ENCODE results near the gene RPS6KL1.

DNA sequence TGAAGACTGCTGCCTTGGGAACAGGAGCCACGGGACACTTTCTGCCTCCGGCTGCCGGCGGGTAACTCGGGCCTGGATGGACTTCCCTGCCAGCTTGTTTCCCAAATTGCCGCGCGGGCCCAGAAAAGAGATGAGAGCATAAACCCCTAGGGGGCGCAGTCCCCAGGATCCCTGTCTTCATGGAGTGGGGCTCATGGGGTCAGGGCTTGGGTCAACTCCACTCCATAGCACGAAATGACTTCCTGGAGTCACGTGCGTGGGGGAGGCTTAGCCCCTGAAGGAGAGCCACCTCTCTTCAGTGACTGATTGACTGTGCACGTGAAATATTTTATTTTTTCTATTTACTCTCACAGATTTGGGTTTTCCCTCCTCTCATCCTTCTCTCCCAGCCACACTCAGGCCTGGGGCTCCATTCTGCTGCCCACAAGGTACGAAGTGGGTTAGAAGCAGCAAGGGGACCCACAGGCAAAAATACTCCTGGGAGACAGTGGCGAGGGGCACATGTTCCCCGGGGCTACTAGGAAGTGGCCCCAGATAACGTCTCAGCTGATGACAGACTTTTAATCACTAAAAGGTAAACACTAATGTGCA, 22.3 kb upstream of the RPS6KL1 start:
- TF ChIP-seq POLR2A (IDR thresholded peaks at IDR 0.05; ENCODE audit: low read depth, low read length) = no peak
- TF ChIP-seq TAF1 (IDR thresholded peaks at IDR 0.05; ENCODE audit: low read depth, low read length) = no peak
- no peak for TF ChIP-seq POLR2AphosphoS5 (IDR thresholded peaks at IDR 0.05; ENCODE audit: low read depth, low read length)

All from GM12891 (cell line).